Activated CD4-positive, alpha-beta T cell treated with anti-CD3 and anti-CD28 coated beads, Interleukin-2, amount 50 U/mL, for 48 hours (primary cell): ENCODE data around the gene C12orf57.
A peak's percentile ranks its signal among the peaks of the same experiment; 100 is the strongest.

ENCODE experiments used
- DNase-seq, 2 experiments: peaks; one replicate each; pipeline ENCODE4 v3.0.0-alpha.2; 2020

C12orf57 gene

GRCh38 chr12:6919588-6919987, 24.2 kb upstream of the C12orf57 start:
- DNase-seq: no peak

- DNase-seq: no peak
Observed at GRCh38 chr12:6921539-6921938, 22.3 kb upstream of the C12orf57 start.

GRCh38 chr12:6921996-6922946, 21.6 kb upstream of the C12orf57 start:
- no peak for DNase-seq

- DNase-seq: no peak
Observed at GRCh38 chr12:6923003-6923732, 20.7 kb upstream of the C12orf57 start.

GRCh38 chr12:6923851-6924250, 20.0 kb upstream of the C12orf57 start:
- no peak for DNase-seq

- DNase-seq: no peak
Observed at GRCh38 chr12:6925239-6925539, 18.6 kb upstream of the C12orf57 start.

GRCh38 chr12:6925540-6926279, 18.1 kb upstream of the C12orf57 start:
- DNase-seq: no peak

- DNase-seq: peak; percentile 53 to 61
Observed at GRCh38 chr12:6927379-6928021, 16.3 kb upstream of the C12orf57 start, which contains the start of gene ATN1. Gene ATN1, plus strand, starts transcription at chr12:6927959. Its CDS starts 6,043 bp downstream, at chr12:6934002.

GRCh38 chr12:6928022-6928702, 15.7 kb upstream of the C12orf57 start:
- no peak for DNase-seq

GRCh38 chr12:6928703-6929407, 15.0 kb upstream of the C12orf57 start:
- DNase-seq: no peak

- DNase-seq: no peak
Observed at GRCh38 chr12:6929466-6930452, 14.1 kb upstream of the C12orf57 start.

GRCh38 chr12:6932766-6933165, 11.1 kb upstream of the C12orf57 start:
- DNase-seq: no peak

GRCh38 chr12:6934110-6934509, 9.7 kb upstream of the C12orf57 start:
- no peak for DNase-seq

- no peak for DNase-seq
Observed at GRCh38 chr12:6935371-6936193, 8.2 kb upstream of the C12orf57 start.

GRCh38 chr12:6936194-6936635, 7.6 kb upstream of the C12orf57 start:
- DNase-seq: peak in 1 of 2 experiments; percentile 5

GRCh38 chr12:6936636-6937480, 7.0 kb upstream of the C12orf57 start:
- peak; percentile 66 to 72 for DNase-seq

GRCh38 chr12:6937481-6938352, 6.1 kb upstream of the C12orf57 start:
- DNase-seq: peak; percentile 91 to 93
